Spleen (tissue), 7 donors: ENCODE measurements around the gene GAS7.

Experiments used
- CTCF ChIP-seq, 11 experiments: fragments of 200-600 bp in 7 of 11; fragments of 450-650 bp in 4 of 11; sonication (generic) in 4 of 11; IDR thresholded peaks in 8 of 11; conservative IDR thresholded peaks in 3 of 11; 1 replicate in 7 of 11; 2 replicates in 4 of 11; pipeline versions ENCODE4 v1.4.0 to v1.8.0; 2016 to 2021; ENCODE audit warnings: antibody characterized with exemption in 11 of 11, inconsistent platforms in 4 of 11, mild to moderate bottlenecking in 1 of 11
- POLR2AphosphoS5 ChIP-seq, 3 donors: sonication (generic); formaldehyde crosslinking; IDR thresholded peaks; one replicate each; pipeline ENCODE4 v1.5.1; 2017; ENCODE audit warnings: antibody characterized with exemption in 3 of 3
- donor health status: DM: no; HTN: no; CAD: no; lungs with moderate emphysema.
- donor health status: DM: no; HTN: no; CAD: no.
- donor health status: DM: no; HTN: no; CAD: no.

DNA sequence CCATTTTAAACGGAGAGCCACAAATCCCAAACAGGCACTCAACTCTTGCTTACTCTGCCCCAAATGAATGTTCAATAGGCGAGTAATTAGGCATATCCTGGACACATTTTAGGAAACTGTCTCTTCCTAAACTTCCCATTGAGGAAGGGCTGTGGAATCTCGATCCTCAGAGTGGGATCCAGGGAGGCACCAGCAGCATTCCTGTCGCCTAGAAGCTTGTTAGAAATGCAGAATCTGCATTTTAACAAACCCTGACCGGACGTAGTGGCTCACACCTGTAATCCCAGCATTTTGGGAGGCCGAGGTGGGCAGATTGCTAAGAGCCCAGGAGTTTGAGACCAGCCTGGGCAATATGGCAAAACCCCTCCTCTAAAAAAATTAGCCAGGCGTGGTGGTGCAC is 95.6 kb downstream of the GAS7 start:
- TF ChIP-seq POLR2AphosphoS5 (IDR thresholded peaks at IDR 0.05): no peak
- TF ChIP-seq CTCF (IDR thresholded peaks at IDR 0.05 in 8 of 11, conservative IDR thresholded peaks at IDR 0.05 in 3 of 11): no peak
